ENCODE data around the gene CFAP97. TPM values are rescaled to one million over a fixed set of nuclear protein-coding genes. Genes with fewer than 3 reads are reported as not detected.

Gene CFAP97
- total and polyA plus RNA-seq, 9 of the 15 experiments (the other 6 are each of a cell fraction or from before 2014, with no cell fraction given) = 17.3 to 57.8 (median 44.4) TPM

DNA sequence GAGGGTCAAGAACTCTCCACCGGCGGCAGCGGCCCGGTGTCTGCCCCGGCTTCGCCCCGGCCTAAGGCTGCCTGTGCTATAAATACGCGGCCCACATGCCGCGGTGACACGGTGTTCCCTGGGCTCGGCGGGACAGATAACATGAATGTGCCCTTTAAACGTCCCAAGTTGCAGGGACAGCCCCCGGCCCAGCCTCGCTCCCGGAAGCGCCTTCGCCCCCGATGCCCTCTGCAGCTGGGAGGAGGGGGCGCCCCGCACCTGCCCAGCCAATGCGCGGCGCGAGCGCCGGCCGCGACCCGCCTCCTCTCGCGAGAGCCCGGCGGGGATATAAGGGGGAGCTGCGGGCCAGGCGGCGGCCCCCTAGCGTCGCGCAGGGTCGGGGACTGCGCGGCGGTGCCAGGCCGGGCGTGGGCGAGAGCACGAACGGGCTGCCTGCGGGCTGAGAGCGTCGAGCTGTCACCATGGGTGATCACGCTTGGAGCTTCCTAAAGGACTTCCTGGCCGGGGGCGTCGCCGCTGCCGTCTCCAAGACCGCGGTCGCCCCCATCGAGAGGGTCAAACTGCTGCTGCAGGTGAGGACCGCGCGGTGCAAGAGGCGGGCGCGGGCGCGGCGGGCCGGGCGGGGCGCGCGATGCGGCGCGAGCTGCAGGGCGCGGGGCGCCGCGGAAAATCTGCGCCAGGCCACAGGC is 60.7 kb downstream of the CFAP97 start, which contains the start of gene SLC25A4 (continued):
- TF ChIP-seq C11orf30 (IDR thresholded peaks at IDR 0.05; ENCODE audit: low read depth) (no peak), ESRRB (CRISPR knock-in tag; IDR thresholded peaks at IDR 0.05; ENCODE audit: borderline replicate concordance) (no peak), PHF20 (IDR thresholded peaks at IDR 0.05; ENCODE audit: partially characterized antibody) (peak; percentile 89), DNMT1 (IDR thresholded peaks at IDR 0.05) (no peak), LCOR (CRISPR knock-in tag; IDR thresholded peaks at IDR 0.05) (0 out of 2 replicates have a peak, but pooled peaks have one; percentile 28), KDM5B (IDR thresholded peaks at IDR 0.05; ENCODE audit: insufficient replicate concordance, low read depth, low read length) (peak; percentile 99), ZNF316 (IDR thresholded peaks at IDR 0.05) (no peak), ZNF766 (CRISPR knock-in tag; conservative IDR thresholded peaks at IDR 0.05) (no peak), ZNF140 (CRISPR knock-in tag; IDR thresholded peaks at IDR 0.05) (no peak), PPARD (CRISPR knock-in tag; IDR thresholded peaks at IDR 0.05) (no peak), SIN3A (IDR thresholded peaks at IDR 0.05; ENCODE audit: borderline replicate concordance in 2 of 2, control insufficient read depth in 1 of 2, low read depth in 2 of 2, low read length in 2 of 2) (peak in 1 of 2 experiments; percentile 53; a peak in 3 of 4 replicates), HDAC6 (IDR thresholded peaks at IDR 0.05; ENCODE audit: low read depth, low read length) (peak; percentile 75; the same call in 1 of the 2 replicates)
- TF ChIP-seq, protein P1, sequence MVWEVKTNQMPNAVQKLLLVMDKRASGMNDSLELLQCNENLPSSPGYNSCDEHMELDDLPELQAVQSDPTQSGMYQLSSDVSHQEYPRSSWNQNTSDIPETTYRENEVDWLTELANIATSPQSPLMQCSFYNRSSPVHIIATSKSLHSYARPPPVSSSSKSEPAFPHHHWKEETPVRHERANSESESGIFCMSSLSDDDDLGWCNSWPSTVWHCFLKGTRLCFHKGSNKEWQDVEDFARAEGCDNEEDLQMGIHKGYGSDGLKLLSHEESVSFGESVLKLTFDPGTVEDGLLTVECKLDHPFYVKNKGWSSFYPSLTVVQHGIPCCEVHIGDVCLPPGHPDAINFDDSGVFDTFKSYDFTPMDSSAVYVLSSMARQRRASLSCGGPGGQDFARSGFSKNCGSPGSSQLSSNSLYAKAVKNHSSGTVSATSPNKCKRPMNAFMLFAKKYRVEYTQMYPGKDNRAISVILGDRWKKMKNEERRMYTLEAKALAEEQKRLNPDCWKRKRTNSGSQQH (CRISPR knock-in tag; IDR thresholded peaks at IDR 0.05) = no peak
- TF ChIP-seq, protein P2, sequence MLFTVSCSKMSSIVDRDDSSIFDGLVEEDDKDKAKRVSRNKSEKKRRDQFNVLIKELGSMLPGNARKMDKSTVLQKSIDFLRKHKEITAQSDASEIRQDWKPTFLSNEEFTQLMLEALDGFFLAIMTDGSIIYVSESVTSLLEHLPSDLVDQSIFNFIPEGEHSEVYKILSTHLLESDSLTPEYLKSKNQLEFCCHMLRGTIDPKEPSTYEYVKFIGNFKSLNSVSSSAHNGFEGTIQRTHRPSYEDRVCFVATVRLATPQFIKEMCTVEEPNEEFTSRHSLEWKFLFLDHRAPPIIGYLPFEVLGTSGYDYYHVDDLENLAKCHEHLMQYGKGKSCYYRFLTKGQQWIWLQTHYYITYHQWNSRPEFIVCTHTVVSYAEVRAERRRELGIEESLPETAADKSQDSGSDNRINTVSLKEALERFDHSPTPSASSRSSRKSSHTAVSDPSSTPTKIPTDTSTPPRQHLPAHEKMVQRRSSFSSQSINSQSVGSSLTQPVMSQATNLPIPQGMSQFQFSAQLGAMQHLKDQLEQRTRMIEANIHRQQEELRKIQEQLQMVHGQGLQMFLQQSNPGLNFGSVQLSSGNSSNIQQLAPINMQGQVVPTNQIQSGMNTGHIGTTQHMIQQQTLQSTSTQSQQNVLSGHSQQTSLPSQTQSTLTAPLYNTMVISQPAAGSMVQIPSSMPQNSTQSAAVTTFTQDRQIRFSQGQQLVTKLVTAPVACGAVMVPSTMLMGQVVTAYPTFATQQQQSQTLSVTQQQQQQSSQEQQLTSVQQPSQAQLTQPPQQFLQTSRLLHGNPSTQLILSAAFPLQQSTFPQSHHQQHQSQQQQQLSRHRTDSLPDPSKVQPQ (CRISPR knock-in tag; IDR thresholded peaks at IDR 0.05; ENCODE audit: borderline replicate concordance) = no peak
- TF ChIP-seq, protein P3, sequence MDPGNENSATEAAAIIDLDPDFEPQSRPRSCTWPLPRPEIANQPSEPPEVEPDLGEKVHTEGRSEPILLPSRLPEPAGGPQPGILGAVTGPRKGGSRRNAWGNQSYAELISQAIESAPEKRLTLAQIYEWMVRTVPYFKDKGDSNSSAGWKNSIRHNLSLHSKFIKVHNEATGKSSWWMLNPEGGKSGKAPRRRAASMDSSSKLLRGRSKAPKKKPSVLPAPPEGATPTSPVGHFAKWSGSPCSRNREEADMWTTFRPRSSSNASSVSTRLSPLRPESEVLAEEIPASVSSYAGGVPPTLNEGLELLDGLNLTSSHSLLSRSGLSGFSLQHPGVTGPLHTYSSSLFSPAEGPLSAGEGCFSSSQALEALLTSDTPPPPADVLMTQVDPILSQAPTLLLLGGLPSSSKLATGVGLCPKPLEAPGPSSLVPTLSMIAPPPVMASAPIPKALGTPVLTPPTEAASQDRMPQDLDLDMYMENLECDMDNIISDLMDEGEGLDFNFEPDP (CRISPR knock-in tag; IDR thresholded peaks at IDR 0.05) = no peak
- TF ChIP-seq, protein P4, sequence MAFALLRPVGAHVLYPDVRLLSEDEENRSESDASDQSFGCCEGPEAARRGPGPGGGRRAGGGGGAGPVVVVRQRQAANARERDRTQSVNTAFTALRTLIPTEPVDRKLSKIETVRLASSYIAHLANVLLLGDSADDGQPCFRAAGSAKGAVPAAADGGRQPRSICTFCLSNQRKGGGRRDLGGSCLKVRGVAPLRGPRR (CRISPR knock-in tag; IDR thresholded peaks at IDR 0.05) = no peak
- TF ChIP-seq, protein P5, sequence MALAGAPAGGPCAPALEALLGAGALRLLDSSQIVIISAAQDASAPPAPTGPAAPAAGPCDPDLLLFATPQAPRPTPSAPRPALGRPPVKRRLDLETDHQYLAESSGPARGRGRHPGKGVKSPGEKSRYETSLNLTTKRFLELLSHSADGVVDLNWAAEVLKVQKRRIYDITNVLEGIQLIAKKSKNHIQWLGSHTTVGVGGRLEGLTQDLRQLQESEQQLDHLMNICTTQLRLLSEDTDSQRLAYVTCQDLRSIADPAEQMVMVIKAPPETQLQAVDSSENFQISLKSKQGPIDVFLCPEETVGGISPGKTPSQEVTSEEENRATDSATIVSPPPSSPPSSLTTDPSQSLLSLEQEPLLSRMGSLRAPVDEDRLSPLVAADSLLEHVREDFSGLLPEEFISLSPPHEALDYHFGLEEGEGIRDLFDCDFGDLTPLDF (CRISPR knock-in tag; IDR thresholded peaks at IDR 0.05) = peak; percentile 90
